ELR (cell line): ENCODE data around the gene LDB1.

Source experiments
- DNase-seq: peaks from one replicate; pipeline ENCODE4 v3.0.0-alpha.2; 2015; ENCODE audit warnings: low read depth

The LDB1 gene

GRCh38 chr10:102120142-102120990, at the start of gene LDB1:
LDB1 (minus strand) TSS chr10:102120368; CDS start chr10:102120110, 258 bp downstream.
- peak; percentile 78 for DNase-seq

GRCh38 chr10:102167861-102168260, 47.7 kb upstream of the LDB1 start:
- no peak for DNase-seq

- DNase-seq: no peak
These were observed 43.3 kb upstream of the LDB1 start for GRCh38 chr10:102163342-102163989.

- DNase-seq: no peak
These were observed 39.7 kb upstream of the LDB1 start for GRCh38 chr10:102159831-102160230.

- DNase-seq: peak; percentile 64
These were observed 39.0 kb upstream of the LDB1 start for GRCh38 chr10:102159051-102159597.

GRCh38 chr10:102157224-102157623, 37.1 kb upstream of the LDB1 start:
- no peak for DNase-seq

- DNase-seq: no peak
These were observed 34.4 kb upstream of the LDB1 start for GRCh38 chr10:102154466-102155116.

GRCh38 chr10:102153093-102153620, 33.0 kb upstream of the LDB1 start:
- peak; percentile 24 for DNase-seq

GRCh38 chr10:102152545-102152890, 32.4 kb upstream of the LDB1 start:
- DNase-seq: peak; percentile 46

GRCh38 chr10:102151774-102152544, 31.8 kb upstream of the LDB1 start, which contains the start of gene NOLC1:
NOLC1 (plus strand) TSS chr10:102152389; CDS start chr10:102152411, 22 bp downstream.
- DNase-seq: peak; percentile 100

- peak; percentile 94 for DNase-seq
These were observed 31.0 kb upstream of the LDB1 start for GRCh38 chr10:102150970-102151773.

GRCh38 chr10:102148275-102148674, 28.1 kb upstream of the LDB1 start:
- DNase-seq: no peak

GRCh38 chr10:102147561-102147960, 27.4 kb upstream of the LDB1 start:
- no peak for DNase-seq

GRCh38 chr10:102146971-102147428, 26.8 kb upstream of the LDB1 start:
- DNase-seq: no peak

GRCh38 chr10:102141583-102142107, 21.5 kb upstream of the LDB1 start:
- DNase-seq: no peak

GRCh38 chr10:102140913-102141540, 20.9 kb upstream of the LDB1 start:
- DNase-seq: no peak

GRCh38 chr10:102140218-102140617, 20.1 kb upstream of the LDB1 start:
- DNase-seq: no peak

GRCh38 chr10:102139281-102140110, 19.3 kb upstream of the LDB1 start:
- no peak for DNase-seq
